SH-SY5Y (cell line): ENCODE results near the gene NARF.

Experiments used
- GATA2 ChIP-seq: IDR thresholded peaks from 2 replicates; pipeline ENCODE4 v1.6.1; 2011; ENCODE audit warnings: mild to moderate bottlenecking, low read depth, low read length
- GATA3 ChIP-seq: IDR thresholded peaks from 2 replicates; pipeline ENCODE4 v1.6.1; 2011; ENCODE audit warnings: low read depth, mild to moderate bottlenecking, low read length, moderate library complexity

NARF gene

DNA sequence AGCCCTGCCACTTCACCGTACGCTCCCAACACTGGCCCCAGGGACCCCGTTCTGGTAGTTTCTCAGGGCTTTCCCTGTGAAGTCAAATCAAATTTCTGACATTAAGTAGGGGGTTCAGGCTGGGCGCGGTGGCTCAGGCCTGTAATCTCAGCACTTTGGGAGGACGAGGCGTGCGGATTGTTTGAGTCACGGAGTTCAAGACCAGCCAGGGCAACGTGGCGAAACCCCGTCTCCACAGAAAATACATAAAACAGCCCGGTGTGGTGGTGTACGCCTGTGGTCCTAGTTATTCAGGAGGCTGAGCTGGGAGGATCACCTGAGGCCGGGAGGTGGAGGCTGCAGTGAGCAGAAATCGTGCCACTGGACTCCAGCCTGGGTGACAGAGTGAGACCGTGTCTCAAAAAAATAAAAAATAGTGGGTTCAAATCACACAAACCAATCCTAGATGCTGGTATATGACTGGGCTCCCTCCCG, 8.6 kb upstream of the NARF start:
- no peak for TF ChIP-seq GATA3
- TF ChIP-seq GATA2: no peak

GRCh38 chr17:82450357-82451106, 8.0 kb upstream of the NARF start, which contains the start of gene CYBC1:
Gene CYBC1 (minus strand): TSS chr17:82450752. CDS start chr17:82449254, 1,498 bp downstream.
- no peak for TF ChIP-seq GATA2
- no peak for TF ChIP-seq GATA3

GRCh38 chr17:82452162-82452561, 6.4 kb upstream of the NARF start:
- TF ChIP-seq GATA2 (no peak), GATA3 (no peak)

GRCh38 chr17:82457073-82457928, 1.2 kb upstream of the NARF start:
- TF ChIP-seq GATA3: no peak
- no peak for TF ChIP-seq GATA2

- TF ChIP-seq GATA2 (0 out of 2 replicates have a peak, but pooled peaks have one; percentile 43), GATA3 (no peak)
Observed at GRCh38 chr17:82457929-82458178, 687 bp upstream of the NARF start.

DNA sequence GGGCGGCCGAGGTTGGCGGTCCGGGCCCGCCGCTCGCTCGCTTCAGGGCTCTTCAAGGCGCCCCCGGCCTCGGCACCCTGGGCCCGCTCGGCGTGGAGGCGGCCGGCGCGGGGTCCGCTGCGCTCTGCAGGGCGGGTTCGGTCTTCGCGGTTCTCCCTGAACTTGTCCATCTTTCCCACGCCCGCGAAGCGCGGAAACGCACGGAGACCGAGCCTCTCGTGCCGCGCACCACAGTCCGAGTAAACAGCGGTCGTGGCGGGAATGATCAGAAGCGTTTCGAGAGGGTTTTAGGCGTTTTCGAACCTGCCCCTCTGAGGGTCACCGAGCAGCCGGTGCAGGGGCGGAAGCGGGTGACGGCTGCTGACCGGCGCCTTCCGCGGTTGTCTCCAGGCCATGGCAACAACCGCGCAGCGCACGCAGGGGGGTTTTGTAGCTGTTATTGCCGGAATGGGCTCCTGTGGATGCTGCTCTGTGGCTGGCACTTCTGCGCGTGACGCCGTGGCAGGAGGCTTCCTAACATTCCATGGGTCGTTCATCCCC, 414 bp downstream of the NARF start:
- TF ChIP-seq GATA3 (no peak), GATA2 (no peak)

DNA sequence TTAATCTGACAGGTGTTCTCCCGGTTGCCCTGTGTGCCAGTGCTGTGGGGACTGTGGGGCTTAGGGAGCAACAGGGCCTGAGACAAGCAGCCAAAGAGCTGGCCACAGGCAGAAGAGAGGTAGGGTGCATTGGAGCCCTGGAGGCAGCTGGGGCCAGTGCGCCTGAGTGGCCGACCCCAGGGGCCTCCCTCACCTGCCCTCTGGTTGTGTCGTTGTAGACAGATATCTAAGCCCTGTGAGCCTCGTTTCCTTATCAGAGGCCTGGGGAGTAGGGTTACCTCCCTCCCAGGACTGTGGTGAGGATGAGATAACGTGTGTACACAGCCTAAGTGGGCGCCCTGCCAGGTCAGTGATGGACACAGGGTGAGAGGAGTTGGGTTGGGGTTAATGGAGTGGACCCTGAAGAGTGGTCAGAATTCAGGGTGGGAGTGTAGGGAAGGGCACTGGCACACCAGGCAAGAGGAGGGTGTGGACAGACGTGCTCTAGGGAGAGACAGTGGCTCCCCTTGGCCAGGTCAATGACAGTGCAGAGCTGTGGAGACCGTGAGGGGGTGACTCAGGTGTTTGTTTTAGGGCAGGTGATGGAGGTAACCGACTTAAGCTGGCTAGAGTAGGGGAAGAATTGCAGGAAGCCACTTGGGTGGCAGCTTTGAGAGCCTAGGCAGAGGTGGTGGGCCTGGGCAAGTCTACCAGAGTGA, 3.4 kb downstream of the NARF start:
- TF ChIP-seq GATA3 (no peak), GATA2 (no peak)

DNA sequence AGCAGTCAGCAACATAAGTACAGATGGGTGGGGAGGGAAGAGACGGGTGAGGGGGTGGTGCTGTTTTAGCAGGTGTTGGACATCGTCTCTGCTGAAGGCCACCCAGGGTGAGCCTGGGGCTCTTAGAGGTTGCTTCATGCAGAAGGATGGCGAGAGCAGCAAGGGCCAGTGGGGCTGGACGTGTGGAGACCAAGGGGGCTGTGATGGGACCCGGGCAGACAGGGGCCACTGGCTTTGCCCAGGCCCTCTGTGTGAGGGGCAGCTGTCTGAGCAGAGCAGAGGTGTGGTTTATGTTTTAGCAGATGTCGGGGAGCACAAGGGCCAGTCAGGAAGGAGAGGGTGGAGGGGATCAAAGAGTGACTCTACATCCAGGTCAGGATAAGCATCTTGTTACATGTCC, 4.8 kb downstream of the NARF start:
- TF ChIP-seq GATA3 (no peak), GATA2 (no peak)

DNA sequence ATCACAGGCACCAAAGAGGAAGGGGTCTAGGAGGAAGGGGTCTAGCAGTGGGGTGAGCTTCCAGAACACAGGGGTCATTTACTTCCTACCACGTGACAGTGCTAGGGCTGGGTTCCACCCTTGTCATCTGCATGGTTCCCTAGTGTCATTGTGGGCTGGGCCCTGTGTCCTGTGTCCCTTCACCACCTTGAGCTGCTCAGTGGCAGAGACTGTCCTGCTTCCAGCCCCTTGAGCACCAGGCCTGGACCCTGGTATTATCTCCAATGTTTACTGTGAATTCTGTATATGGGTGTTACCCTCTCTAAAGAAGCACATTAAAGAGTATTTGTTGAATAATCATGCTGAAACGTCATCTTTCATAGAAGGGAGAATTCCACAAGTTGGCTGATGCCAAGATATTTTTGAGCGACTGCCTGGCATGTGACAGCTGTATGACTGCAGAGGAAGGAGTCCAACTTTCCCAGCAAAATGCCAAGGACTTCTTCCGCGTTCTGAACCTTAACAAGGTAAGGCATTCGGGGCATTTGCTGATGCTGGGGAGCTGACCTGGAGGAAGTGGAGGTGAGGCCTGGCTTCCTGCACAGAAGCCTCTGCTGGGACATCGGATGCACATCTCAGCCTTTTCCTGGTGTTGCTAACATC, 5.5 kb downstream of the NARF start:
- TF ChIP-seq GATA3: no peak
- TF ChIP-seq GATA2: no peak

- TF ChIP-seq GATA2: no peak
- no peak for TF ChIP-seq GATA3
Observed at GRCh38 chr17:82464567-82464929, 6.0 kb downstream of the NARF start.

DNA sequence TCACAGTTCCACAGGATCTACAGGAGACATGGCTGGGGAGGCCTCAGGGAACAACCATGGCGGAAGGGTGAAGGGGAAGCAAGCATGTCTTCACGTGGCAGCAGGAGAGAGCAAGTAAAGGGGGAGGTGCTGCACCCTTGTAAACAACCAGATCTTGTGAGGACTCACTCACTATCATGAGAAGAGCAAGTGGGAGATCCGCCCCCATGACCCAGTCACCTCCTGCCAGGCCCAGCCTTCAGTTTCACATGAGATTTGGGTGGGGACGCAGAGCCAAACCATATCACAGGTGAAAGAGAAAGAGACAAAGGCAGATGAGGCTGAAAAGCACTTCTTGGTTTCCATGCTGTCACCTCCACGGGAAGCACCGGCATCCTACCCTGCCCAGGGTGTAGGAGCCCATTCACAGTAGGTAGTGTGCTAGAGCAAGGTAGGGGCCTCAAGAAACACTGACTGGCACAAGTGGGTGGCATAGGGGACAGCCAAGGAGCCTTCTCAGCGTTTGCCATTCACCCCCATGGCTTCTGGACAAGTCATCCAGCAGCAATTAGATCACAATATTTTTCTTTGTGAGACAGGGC, 6.6 kb downstream of the NARF start:
- no peak for TF ChIP-seq GATA2
- TF ChIP-seq GATA3: no peak

DNA sequence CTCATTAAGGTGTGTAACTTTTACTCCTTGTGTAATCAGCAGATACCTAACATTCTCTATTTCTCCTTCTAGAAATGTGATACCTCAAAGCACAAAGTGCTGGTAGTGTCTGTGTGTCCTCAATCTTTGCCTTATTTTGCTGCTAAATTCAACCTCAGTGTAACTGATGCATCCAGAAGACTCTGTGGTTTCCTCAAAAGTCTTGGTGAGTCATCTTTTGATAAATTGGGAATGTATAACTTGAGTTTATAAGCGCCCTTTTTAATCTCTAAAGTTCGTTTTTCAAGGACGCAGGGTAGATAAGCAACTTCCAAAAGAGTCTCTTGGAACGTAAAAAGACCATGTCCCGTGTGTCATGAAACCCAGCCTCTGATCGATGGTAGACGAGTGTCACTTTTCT, 10.2 kb downstream of the NARF start:
- TF ChIP-seq GATA3 (no peak), GATA2 (no peak)

DNA sequence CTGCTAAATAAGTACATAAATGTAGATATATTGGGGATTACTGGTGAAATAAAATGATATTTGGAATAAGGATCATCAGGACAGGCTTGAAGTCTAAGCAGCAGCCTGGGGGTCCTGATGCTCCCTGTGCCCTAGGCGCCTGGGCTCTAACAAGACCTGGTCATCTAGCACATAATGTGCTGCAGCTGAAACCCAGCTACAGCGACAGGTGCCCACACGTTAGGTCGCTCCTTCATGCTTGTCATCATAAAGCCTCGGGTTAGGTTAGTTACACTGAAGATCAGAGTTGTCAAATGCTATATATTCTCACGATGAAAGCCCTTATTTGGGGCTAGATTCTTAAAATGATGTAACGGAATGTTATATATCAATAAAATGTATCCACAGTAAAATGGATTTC, 11.5 kb downstream of the NARF start:
- TF ChIP-seq GATA3 (no peak), GATA2 (no peak)

DNA sequence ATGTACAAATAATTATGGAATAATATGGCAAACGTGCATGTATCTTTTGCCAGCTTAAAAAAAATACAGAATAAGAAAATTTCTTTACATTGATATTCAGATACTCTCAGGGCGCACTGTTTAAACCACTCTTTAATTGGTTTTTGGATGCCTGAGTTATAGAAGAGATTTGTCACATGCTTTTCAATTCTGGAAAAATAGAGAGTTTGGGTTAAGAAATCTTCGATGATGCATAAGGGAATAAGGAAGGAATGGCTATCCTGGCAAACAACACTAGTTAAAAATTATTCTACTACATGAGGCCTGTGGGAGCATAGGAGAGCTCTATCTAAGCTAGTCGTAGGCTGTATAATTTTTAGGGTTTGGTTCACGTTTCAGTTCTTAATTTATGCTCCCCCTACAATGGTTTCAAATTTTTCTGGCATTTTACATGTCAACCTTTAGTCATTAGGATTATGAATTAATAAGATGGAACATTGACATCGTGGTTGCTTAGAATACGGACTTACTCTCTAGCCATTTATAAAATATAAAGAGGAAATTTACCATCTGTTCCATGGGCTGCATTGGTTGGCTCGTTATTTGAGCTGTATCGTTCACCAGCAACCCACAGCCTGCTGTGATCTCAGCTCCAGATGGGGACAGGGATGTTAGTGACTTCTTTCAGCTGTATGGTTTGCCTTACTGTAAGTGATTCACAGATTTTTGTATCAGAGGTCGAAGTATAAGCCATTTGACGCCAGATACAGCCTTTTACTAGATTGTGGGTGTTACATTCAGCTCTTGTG, 15.9 kb downstream of the NARF start:
- TF ChIP-seq GATA3: no peak
- TF ChIP-seq GATA2: no peak

GRCh38 chr17:82475458-82475857, 16.9 kb downstream of the NARF start:
- TF ChIP-seq GATA2 (no peak), GATA3 (no peak)
